Activated naive CD4-positive, alpha-beta T cell treated with anti-CD3 and anti-CD28 coated beads, Interleukin-2, amount 50 U/mL, for 72 hours (primary cell): ENCODE measurements around the gene CD40. TPM values are rescaled to one million over a fixed set of nuclear protein-coding genes. Genes with fewer than 3 reads are reported as not detected.
A peak's percentile ranks its signal among the peaks of the same experiment; 100 is the strongest.

Source experiments
- ATAC-seq, 2 donors: fragments of 150-1000 bp; cut with Tn5 transposase; 2 replicates each; pipeline ENCODE4 v1.10.0; 2021; ENCODE audit warnings: mild to moderate bottlenecking in 2 of 2, moderate library complexity in 2 of 2
- DNase-seq, 2 donors: peaks; one replicate each; pipeline ENCODE4 v3.0.0; 2021 to 2022; ENCODE audit warnings: low spot score in 2 of 2
- H3K27ac Mint-ChIP-seq, 2 donors: one replicate each; pipeline ENCODE4 v1.8.0; 2022; ENCODE audit warnings: mild to moderate bottlenecking in 2 of 2, mixed read lengths in 2 of 2
- H3K36me3 Mint-ChIP-seq, 2 donors: one replicate each; pipeline ENCODE4 v1.8.0; 2022; ENCODE audit warnings: mixed read lengths in 2 of 2
- H3K9me3 Mint-ChIP-seq, 2 donors: one replicate each; pipeline ENCODE4 v1.8.0; 2022; ENCODE audit warnings: mixed read lengths in 2 of 2
- total RNA-seq, 2 donors: library from RNA; stranded (reverse); gene quantifications; one replicate each; pipeline ENCODE4 v1.2.3, GENCODE V29; 2022

Gene CD40
- total RNA-seq, 2 donors from 2014 or later, result 8.8 to 10.0 TPM

DNA sequence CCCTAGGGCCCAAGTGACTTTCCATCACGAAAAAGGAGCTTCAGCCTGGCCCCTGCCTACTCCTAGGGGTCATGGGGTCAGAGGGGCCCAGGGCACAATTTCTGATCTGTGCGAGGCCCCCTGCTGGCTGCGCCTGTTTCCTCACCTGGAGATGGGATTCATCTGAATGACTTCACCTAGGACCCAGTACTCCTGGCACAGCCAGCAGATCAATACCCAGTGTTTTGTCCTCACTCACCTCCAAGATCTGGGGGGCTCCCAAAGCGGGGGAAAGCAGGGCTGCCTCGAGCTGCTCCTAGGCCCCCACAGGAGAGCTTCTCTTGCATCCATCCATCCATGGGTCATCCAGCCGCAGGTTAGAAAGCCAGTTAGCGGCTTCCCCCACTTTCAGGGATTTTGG lies 33.8 kb downstream of the CD40 start:
- H3K27ac Mint-ChIP-seq, result no peak overlapping the region
- ATAC-seq, result peak in 1 of 2 donors; percentile 51
- no peaks in the 10 kb centered on the region for H3K36me3 Mint-ChIP-seq
- no peaks in the 10 kb centered on the region for H3K9me3 Mint-ChIP-seq
- DNase-seq, result peak in 1 of 2 donors; percentile 36

- no peaks in the 10 kb centered on the region for H3K9me3 Mint-ChIP-seq
- H3K27ac Mint-ChIP-seq, result no peak overlapping the region
- DNase-seq, result no peak
- no peaks in the 10 kb centered on the region for H3K36me3 Mint-ChIP-seq
- ATAC-seq, result no peak
These were observed 34.9 kb downstream of the CD40 start for GRCh38 chr20:46152824-46153586.

DNA sequence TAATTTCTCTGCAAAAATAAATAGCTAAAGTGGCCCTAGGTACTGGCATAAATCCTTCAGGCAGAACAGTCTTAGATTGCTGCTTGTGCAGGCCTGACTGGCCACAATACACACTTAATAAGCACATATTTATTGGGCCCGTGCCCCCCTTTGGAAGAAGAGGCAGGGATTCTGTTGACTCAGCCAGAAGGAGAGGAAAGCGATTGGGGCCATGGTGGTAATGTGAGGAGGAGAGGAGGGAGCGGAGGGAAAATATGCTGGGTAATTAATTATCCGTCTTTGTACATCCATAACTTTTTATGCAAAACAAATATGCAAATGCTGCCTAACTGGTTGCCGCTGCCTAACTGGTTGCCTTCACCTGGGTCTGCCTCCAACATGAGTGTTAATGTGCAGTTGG lies 36.2 kb downstream of the CD40 start:
- no peaks in the 10 kb centered on the region for H3K36me3 Mint-ChIP-seq
- DNase-seq, result no peak
- H3K9me3 Mint-ChIP-seq, result no peaks in the 10 kb centered on the region
- no peak overlapping the region for H3K27ac Mint-ChIP-seq
- no peak for ATAC-seq

- Mint-ChIP-seq H3K27ac (no peak overlapping the region), H3K9me3 (no peaks in the 10 kb centered on the region), H3K36me3 (no peaks in the 10 kb centered on the region)
- no peak for DNase-seq
- no peak for ATAC-seq
These were observed 36.7 kb downstream of the CD40 start for GRCh38 chr20:46154796-46155195.

DNA sequence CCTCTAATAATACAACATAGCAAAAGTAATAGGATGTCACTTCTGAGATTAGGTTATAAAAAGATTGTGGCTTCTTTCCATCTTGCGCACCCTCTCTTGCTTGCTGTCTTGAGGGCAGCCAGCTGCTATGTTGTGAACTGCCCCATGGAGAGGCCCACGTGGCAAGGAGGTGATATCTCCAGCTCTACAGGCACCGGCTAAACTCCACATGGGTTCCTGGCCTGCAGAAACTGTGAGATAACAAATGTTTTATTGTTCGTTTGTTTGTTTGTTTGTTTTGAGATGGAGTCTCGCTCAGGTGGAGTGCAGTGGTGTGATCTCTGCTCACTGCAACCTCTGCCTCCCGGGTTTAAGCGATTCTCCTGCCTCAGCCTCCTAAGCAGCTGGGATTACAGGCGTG lies 38.0 kb downstream of the CD40 start:
- Mint-ChIP-seq H3K36me3 (no peaks in the 10 kb centered on the region), H3K9me3 (no peaks in the 10 kb centered on the region), H3K27ac (no peak overlapping the region)
- DNase-seq (no peak), ATAC-seq (no peak)

DNA sequence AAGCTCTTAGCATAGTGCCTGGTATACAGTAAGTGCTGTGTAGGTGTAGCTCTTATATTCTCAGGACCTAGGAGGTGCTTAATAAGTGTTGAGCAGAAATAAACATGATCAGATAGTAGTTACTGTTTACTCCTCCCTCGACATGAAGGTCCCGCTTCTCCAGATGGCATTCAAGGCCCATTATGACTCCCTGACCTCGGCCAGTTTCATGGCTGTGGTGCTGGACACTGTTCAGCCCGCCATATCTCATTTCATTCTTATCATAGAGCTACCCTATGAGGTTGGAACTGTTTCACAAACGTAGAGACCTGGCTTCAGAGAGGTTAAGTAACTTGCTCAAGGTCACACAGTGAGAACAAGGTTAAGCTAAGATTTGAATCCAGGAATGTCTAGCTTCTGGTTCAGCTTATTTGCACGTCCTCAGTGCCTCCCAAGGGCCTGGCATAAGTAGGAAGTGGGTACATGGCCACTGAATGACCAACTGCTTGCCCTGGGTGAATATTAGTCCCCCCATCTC lies 39.0 kb downstream of the CD40 start:
- DNase-seq, result no peak
- Mint-ChIP-seq H3K36me3 (no peaks in the 10 kb centered on the region), H3K9me3 (no peaks in the 10 kb centered on the region), H3K27ac (no peak overlapping the region)
- no peak for ATAC-seq

DNA sequence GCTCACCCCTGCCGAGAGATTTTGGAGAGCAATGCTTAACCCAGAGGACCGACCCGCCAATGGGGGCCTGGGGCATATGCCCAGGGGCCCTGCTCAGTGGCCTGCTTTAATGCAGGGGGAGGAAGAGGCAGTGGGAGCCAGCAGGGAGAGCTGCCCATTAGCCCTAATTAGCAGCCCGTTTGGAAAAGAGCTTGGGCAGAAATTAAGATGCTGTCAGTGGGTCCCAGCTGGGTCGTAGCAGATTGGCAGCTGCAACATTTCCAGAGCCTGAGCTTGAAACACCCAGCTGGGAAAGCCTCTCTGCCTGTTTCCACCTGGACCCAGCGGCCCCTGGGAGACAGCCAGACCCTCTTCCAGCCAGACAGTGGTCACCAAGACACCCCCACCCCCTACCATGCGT lies 39.5 kb downstream of the CD40 start:
- DNase-seq, result no peak
- no peak for ATAC-seq
- Mint-ChIP-seq H3K36me3 (no peaks in the 10 kb centered on the region), H3K27ac (no peak overlapping the region), H3K9me3 (no peaks in the 10 kb centered on the region)

DNA sequence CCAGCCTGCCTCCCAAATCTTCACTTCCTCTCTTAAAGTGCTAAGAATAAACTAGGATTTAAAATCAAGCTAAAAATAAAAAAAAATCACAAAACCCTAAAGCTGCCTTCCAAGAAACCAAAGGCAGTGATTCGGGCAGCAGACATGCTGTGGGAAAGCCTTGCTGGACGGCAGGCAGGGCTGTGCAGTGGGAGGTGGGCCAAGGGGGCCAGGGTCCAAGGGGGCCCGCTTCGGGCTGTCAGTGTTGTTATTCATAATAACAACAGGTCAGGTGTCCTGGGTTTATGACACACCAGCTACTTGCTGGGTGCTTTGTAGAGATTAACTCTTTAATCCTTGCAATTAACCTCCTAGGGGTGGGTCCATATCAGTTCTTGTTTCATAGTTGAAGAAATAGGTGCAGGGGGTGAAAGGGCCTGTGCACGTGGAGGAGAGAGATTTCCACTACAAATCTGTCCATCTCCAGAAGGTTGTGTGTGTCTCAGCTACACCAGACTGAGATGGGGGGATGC lies 40.4 kb downstream of the CD40 start:
- Mint-ChIP-seq H3K27ac (no peak overlapping the region), H3K9me3 (no peaks in the 10 kb centered on the region), H3K36me3 (no peaks in the 10 kb centered on the region)
- DNase-seq, result no peak
- no peak for ATAC-seq

DNA sequence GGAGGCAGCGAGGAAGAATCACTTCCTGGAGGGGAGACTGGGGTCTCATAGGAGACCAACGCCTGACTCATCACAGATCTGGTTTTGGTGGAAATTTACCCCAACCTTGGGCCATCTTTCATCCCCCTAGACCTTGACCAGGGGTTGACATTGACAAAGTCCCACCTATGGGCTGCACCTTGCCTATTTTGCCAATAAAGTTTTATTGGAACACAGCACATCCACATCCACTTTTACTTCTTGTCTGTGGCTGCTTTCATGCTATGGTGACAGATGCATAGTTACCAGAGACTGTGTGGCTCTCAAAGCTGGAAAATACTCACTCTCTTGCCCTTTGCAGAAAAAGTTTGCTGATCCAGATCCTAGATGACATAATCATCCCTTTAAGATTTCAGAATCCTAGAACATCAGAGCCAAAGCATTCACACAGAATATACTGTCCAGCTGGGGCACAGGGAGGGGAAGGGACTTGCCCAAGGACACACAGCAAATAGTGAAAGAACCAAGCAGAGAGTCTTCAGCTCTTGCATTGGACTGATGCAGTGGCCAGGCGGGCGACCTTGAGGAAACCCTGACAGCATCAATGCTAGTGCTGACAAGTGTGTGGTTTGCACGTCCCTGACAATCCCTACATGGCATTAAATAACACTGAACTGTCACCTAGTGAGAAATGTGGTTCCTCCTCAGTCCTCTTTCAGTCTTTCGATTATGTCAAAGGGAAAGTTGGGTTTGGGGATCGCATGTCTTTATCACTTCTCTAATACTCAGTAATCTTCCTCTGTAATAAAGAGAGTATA lies 41.2 kb downstream of the CD40 start:
- Mint-ChIP-seq H3K36me3 (no peaks in the 10 kb centered on the region), H3K9me3 (no peaks in the 10 kb centered on the region), H3K27ac (no peak overlapping the region)
- ATAC-seq (peak in 1 of 2 donors; percentile 43), DNase-seq (no peak)

GRCh38 chr20:46160661-46161060 lies 42.5 kb downstream of the CD40 start:
- H3K9me3 Mint-ChIP-seq, result no peaks in the 10 kb centered on the region

GRCh38 chr20:46161921-46162320 lies 43.8 kb downstream of the CD40 start:
- Mint-ChIP-seq H3K9me3 (no peaks in the 10 kb centered on the region), H3K27ac (no peak overlapping the region), H3K36me3 (no peaks in the 10 kb centered on the region)
- ATAC-seq (no peak), DNase-seq (no peak)

More at GRCh38 chr20:46160661-46161060, 42.5 kb downstream of the CD40 start:
- DNase-seq (no peak), ATAC-seq (no peak)
- Mint-ChIP-seq H3K36me3 (no peaks in the 10 kb centered on the region), H3K27ac (no peak overlapping the region)

DNA sequence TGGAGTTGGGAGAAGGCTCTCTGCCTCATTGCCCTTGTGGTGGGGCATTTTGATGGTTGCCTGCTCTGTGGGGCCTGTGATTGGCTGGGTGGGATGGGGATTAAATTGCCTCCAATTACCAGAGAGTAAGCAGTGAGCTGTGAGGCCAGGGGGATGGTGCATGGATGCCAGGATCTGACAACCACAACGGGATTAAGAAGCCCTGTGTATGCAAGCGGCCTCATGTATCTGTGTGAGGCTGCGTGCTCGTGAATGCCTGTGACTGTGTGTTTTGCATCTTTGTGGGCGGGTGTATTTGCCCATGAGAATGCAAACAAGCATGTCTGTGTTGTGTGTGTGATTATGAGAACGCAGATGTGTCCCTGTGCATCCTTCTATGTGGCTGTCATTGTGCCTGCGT lies 46.1 kb downstream of the CD40 start:
- H3K9me3 Mint-ChIP-seq, result no peaks in the 10 kb centered on the region
- ATAC-seq (no peak), DNase-seq (no peak)
- no peaks in the 10 kb centered on the region for H3K36me3 Mint-ChIP-seq
- H3K27ac Mint-ChIP-seq, result no peak overlapping the region

- no peak overlapping the region for H3K27ac Mint-ChIP-seq
- H3K36me3 Mint-ChIP-seq, result no peaks in the 10 kb centered on the region
- no peak for DNase-seq
- no peaks in the 10 kb centered on the region for H3K9me3 Mint-ChIP-seq
- ATAC-seq, result no peak
These were observed 49.0 kb downstream of the CD40 start for GRCh38 chr20:46167080-46167479.

GRCh38 chr20:46168438-46168837 lies 50.3 kb downstream of the CD40 start:
- H3K9me3 Mint-ChIP-seq, result no peaks in the 10 kb centered on the region
- H3K36me3 Mint-ChIP-seq, result no peaks in the 10 kb centered on the region
- no peak overlapping the region for H3K27ac Mint-ChIP-seq
- DNase-seq, result no peak
- ATAC-seq, result no peak

DNA sequence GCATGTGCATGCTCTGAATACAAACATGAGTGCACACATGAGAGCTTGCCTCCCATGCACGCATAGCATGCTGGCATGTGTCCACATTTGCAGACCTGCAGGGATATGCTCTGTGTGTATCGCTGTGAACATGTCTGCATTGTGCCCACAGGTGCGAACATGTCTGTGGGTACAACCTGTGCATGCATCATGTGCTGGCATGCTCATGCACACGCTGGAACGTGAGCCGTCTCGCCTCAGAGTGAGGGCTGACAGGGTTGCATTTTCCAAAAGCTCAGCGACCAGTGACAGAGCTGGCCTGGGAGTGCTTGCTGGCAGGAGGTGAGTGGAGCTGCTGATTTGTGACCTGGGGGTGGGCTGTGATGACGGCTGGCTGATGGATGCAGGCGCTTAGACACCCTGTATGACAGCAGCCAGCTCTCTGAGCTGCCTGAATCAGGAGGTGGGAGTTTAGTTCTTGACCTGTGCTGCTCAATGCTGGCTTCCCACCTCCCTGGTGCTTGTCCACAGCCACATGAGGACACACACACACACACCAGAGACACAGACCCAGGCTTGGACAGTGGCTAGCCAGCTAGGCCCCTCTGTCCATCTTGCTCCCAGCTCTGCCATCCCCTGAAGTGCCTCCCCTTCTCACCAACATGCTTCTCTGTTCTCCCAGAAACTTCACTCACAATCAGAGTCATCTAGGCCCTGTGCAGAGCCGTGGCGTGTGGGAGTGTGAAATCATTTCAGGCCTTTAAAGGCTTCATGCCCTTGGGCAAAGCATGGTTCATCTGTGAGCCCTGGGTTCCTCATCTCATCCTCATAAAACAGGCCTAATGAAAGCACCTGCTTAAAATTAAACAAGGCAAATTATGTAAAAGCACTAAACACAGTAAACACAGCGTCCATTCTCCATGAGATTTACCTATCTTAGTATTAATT lies 51.4 kb downstream of the CD40 start:
- no peak overlapping the region for H3K27ac Mint-ChIP-seq
- H3K36me3 Mint-ChIP-seq, result no peaks in the 10 kb centered on the region
- no peak for ATAC-seq
- no peaks in the 10 kb centered on the region for H3K9me3 Mint-ChIP-seq
- DNase-seq, result no peak

- no peak for DNase-seq
- Mint-ChIP-seq H3K36me3 (no peaks in the 10 kb centered on the region), H3K27ac (no peak overlapping the region), H3K9me3 (no peaks in the 10 kb centered on the region)
- ATAC-seq, result no peak
These were observed 53.4 kb downstream of the CD40 start for GRCh38 chr20:46171476-46171875.
